Chondrocyte (in vitro differentiated cells): ENCODE data around the gene TES. TPM values are rescaled to one million over a fixed set of nuclear protein-coding genes. Genes with fewer than 3 reads are reported as not detected.
A peak's percentile ranks its signal among the peaks of the same experiment; 100 is the strongest.

ENCODE experiments used
- DNase-seq: peaks from one replicate; pipeline ENCODE4 v3.0.0; 2021; ENCODE audit warnings: mixed read lengths, low spot score
- H3K27ac Mint-ChIP-seq: one replicate; pipeline ENCODE4 v1.8.0; 2021; ENCODE audit warnings: mild to moderate bottlenecking, moderate library complexity, mixed read lengths; ENCODE audit not compliant: unreplicated experiment
- H3K27me3 Mint-ChIP-seq: 2 replicates; pipeline ENCODE4 v1.8.0; 2021; ENCODE audit warnings: low read depth, mixed read lengths
- H3K36me3 Mint-ChIP-seq: 2 replicates; pipeline ENCODE4 v1.8.0; 2021; ENCODE audit warnings: low read depth, mixed read lengths
- H3K4me1 Mint-ChIP-seq: 2 replicates; pipeline ENCODE4 v1.8.0; 2021; ENCODE audit warnings: low read depth, mild to moderate bottlenecking, mixed read lengths
- H3K4me3 Mint-ChIP-seq: one replicate; pipeline ENCODE4 v1.8.0; 2021; ENCODE audit warnings: mild to moderate bottlenecking, moderate library complexity, mixed read lengths; ENCODE audit not compliant: unreplicated experiment
- H3K9me3 Mint-ChIP-seq: 2 replicates; pipeline ENCODE4 v1.8.0; 2021; ENCODE audit warnings: low read depth, mixed read lengths
- total RNA-seq: library from RNA; stranded (reverse); gene quantifications from 3 replicates; pipeline ENCODE4 v1.2.1, GENCODE V29; 2021
- TF ChIP-seq, protein P1 (sequence below): fragments of 200-600 bp; sonication (generic); IDR thresholded peaks from 2 replicates; pipeline ENCODE4 v1.5.0; 2021; ENCODE audit warnings: antibody characterized with exemption, mild to moderate bottlenecking, moderate library complexity

The TES gene
- total RNA-seq, 1 donor from 2014 or later, result 261 TPM

DNA sequence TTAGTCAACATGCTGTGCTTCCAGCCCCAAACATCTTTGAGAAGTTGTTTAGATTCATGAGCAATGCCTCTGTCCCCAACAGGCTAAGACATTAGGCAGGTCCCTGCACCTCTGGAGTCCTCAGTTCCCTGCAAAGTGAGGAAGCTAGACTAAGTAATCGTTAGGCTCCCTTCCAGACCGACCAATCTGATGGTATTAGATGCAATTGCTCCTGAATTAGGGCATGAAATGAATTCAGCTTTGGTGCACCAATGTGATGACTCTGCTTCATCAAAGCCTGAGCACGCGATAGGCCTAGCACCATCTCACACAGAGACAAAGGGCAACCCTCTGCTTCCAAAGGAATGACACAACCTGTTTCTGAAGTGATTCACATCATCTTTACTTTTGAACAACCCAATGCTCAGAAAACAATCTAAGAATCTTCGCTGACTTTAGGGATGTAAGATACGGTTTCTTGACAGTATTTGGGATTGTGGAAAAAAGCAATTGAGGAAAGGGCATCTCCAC lies 723 bp upstream of the TES start:
- TF ChIP-seq, protein P1, sequence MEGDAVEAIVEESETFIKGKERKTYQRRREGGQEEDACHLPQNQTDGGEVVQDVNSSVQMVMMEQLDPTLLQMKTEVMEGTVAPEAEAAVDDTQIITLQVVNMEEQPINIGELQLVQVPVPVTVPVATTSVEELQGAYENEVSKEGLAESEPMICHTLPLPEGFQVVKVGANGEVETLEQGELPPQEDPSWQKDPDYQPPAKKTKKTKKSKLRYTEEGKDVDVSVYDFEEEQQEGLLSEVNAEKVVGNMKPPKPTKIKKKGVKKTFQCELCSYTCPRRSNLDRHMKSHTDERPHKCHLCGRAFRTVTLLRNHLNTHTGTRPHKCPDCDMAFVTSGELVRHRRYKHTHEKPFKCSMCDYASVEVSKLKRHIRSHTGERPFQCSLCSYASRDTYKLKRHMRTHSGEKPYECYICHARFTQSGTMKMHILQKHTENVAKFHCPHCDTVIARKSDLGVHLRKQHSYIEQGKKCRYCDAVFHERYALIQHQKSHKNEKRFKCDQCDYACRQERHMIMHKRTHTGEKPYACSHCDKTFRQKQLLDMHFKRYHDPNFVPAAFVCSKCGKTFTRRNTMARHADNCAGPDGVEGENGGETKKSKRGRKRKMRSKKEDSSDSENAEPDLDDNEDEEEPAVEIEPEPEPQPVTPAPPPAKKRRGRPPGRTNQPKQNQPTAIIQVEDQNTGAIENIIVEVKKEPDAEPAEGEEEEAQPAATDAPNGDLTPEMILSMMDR, result no peak
- DNase-seq, result no peak
- Mint-ChIP-seq H3K9me3 (no peaks in the 10 kb centered on the region), H3K4me1 (peaks cover 33% of the 10 kb centered on the region), H3K27me3 (no peaks in the 10 kb centered on the region), H3K27ac (no peak overlapping the region), H3K36me3 (peaks cover 3% of the 10 kb centered on the region), H3K4me3 (peak overlapping the region; percentile 95)

DNA sequence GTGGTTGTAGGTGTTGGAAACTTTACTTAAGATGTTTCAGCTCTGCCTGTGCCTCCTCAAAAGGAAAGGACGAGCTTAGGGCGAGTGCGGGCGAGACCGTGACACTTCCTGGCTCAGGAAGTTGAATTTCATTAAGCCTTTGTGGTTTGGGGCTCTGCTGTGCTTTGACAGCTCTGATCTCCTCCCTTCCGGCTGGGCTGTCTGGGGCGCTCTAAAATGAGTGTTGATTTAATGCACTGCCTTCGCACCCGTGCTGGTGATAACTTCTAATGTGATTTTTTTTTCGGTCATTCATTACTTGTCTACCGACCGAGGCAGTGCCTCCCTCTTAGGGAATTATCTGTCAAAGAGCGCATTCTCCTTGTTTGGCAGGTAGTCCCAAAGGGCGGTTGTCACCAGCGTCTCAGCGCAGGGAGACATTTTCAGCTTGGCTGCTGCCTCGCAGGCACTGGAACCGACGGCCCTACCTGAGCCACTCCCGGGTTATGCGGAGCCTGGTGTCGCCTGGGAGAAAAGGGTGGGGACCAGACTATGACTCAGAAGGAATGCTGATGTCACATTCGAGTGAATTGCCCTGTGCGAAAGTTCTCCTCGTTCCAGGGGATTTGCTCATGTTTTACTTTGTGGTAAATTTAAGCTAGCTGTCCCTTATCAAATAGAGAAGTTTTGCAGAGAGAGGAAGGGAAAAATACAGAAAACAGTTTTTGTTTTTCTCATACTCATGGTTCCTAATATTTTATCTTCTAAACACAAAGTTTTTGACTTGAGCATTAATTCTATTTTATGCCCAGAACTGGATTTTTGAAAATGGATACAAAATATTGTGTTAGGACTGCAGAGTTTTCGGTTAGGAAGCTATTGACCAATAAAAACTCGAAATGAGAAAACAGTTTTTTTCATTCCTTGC lies 920 bp downstream of the TES start:
- Mint-ChIP-seq H3K4me3 (peak overlapping the region; percentile 95), H3K27ac (peak overlapping the region; percentile 99), H3K4me1 (peaks cover 49% of the 10 kb centered on the region), H3K27me3 (no peaks in the 10 kb centered on the region), H3K9me3 (no peaks in the 10 kb centered on the region), H3K36me3 (peaks cover 3% of the 10 kb centered on the region)
- TF ChIP-seq, protein P1, result no peak
- peak; percentile 87 for DNase-seq

DNA sequence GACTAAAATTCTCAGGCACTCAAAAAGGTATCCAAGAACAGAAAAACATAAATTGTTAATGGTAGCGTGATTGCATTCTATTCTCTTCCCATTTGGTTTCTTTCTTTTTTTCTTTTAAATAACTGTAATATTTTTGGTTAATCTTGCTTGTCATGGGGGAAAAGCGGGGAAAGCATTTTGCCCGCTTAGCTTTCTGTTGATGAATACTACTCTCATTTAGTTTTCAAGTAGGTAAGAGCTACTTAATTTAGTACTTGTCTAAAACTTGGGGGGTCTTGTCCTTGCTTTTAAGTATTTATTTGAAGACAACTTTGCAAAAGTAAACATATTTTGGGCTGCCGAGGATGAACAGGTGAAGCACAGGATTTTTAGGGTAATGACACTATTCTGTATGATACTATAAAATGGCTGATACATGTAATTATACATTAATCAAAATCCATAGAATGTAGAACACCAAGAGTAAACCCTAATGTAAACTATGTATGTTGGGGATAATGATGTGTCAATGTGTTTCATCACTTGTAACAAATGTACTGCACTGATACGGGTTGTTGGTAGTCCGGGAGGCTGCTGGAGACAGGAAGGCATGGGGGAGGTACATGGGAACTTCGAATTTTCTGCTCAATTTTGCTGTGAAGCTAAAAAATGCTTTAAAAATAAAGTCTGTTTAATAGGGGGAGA lies 1.7 kb downstream of the TES start:
- no peak for DNase-seq
- TF ChIP-seq, protein P1, result no peak
- peaks cover 53% of the 10 kb centered on the region for H3K4me1 Mint-ChIP-seq
- no peaks in the 10 kb centered on the region for H3K9me3 Mint-ChIP-seq
- peak overlapping the region; percentile 99 for H3K27ac Mint-ChIP-seq
- H3K27me3 Mint-ChIP-seq, result no peaks in the 10 kb centered on the region
- peaks cover 3% of the 10 kb centered on the region for H3K36me3 Mint-ChIP-seq
- peak overlapping the region; percentile 95 for H3K4me3 Mint-ChIP-seq

DNA sequence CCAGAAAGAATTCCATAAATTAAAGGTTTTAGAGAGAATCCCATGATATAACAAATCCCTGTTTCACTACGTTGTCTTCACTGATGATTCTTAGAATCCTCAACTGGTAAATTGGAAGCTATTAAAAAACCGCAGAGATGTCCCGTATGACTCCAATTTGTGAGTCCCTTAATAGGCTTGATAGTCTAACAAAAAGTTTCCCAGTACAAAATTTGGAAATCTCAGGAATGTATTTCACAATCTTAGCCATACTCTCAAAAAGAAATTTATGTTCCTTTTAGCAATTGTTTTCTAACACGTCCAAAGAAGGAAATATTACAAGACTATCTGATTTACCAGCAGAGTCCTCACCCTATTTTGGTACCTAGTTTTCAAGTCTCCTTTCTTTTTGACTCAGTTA lies 2.5 kb downstream of the TES start:
- peak overlapping the region; percentile 95 for H3K4me3 Mint-ChIP-seq
- DNase-seq, result no peak
- H3K36me3 Mint-ChIP-seq, result peaks cover 3% of the 10 kb centered on the region
- TF ChIP-seq, protein P1, result no peak
- H3K27me3 Mint-ChIP-seq, result no peaks in the 10 kb centered on the region
- H3K9me3 Mint-ChIP-seq, result no peaks in the 10 kb centered on the region
- H3K4me1 Mint-ChIP-seq, result peaks cover 59% of the 10 kb centered on the region
- H3K27ac Mint-ChIP-seq, result peak overlapping the region; percentile 99
